Bronchial epithelial cell (primary cell): ENCODE measurements around the gene CAD. TPM values are rescaled to one million over a fixed set of nuclear protein-coding genes. Genes with fewer than 3 reads are reported as not detected.

Experiments
- DNase-seq: peaks from one replicate; pipeline ENCODE4 v3.0.0-alpha.2; 2010; ENCODE audit warnings: low read depth
- FAIRE-seq: peaks from 2 replicates; lab custom pipeline; 2011; peaks lifted over from hg19 to GRCh38; lab: Jason Lieb, UNC
- H3K27me3 ChIP-seq: 2 replicates; pipeline ENCODE4 v1.5.1; 2011; ENCODE audit warnings: low read length; ENCODE audit not compliant: control insufficient read depth, insufficient read depth
- H3K36me3 ChIP-seq: 2 replicates; pipeline ENCODE4 v1.5.1; 2011; ENCODE audit warnings: low read length; ENCODE audit not compliant: control insufficient read depth, insufficient read depth
- H3K4me3 ChIP-seq: 2 replicates; pipeline ENCODE4 v1.5.1; 2011; ENCODE audit warnings: mild to moderate bottlenecking, low read depth, low read length, control low read depth
- total RNA-seq: library from RNA; depleted of rRNA; stranded (reverse); fragments of >200 nt; gene quantifications from 2 replicates; pipeline ENCODE4 v1.2.1, GENCODE V29; 2014
- TF ChIP-seq, protein P1 (sequence below): IDR thresholded peaks from 2 replicates; pipeline ENCODE4 v1.5.1; 2011; ENCODE audit warnings: mild to moderate bottlenecking, moderate library complexity, low read length, control low read depth, inconsistent platforms; ENCODE audit not compliant: insufficient read depth, severe bottlenecking

CAD gene
- total RNA-seq, 1 donor from 2014 or later = 21.6 TPM

DNA sequence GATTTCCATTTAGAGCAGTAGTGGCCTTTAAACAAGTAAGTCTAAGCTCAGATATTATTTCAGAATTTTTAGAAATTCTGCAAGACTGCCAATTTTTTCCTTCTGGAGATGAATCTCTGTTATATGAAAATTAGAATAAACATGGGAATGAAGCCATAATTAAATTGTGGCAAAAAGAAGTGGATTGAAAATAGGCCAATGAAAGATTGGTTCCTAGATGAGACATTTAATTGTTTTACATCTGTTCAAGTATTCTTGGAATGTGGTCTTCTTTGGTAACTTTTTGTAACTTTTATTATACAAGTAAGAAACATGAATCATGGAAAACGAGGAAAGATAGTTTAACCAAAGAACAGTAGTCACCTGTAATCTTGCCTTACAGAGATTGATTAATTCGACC, 10.3 kb downstream of the CAD start:
- H3K36me3 ChIP-seq = peaks cover 45% of the 10 kb centered on the region
- DNase-seq = no peak
- TF ChIP-seq, protein P1, sequence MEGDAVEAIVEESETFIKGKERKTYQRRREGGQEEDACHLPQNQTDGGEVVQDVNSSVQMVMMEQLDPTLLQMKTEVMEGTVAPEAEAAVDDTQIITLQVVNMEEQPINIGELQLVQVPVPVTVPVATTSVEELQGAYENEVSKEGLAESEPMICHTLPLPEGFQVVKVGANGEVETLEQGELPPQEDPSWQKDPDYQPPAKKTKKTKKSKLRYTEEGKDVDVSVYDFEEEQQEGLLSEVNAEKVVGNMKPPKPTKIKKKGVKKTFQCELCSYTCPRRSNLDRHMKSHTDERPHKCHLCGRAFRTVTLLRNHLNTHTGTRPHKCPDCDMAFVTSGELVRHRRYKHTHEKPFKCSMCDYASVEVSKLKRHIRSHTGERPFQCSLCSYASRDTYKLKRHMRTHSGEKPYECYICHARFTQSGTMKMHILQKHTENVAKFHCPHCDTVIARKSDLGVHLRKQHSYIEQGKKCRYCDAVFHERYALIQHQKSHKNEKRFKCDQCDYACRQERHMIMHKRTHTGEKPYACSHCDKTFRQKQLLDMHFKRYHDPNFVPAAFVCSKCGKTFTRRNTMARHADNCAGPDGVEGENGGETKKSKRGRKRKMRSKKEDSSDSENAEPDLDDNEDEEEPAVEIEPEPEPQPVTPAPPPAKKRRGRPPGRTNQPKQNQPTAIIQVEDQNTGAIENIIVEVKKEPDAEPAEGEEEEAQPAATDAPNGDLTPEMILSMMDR = no peak
- H3K27me3 ChIP-seq = no peaks in the 10 kb centered on the region
- FAIRE-seq = no peak
- no peak overlapping the region for H3K4me3 ChIP-seq

- Histone ChIP-seq H3K27me3 (no peaks in the 10 kb centered on the region), H3K4me3 (no peak overlapping the region), H3K36me3 (peaks cover 51% of the 10 kb centered on the region)
- TF ChIP-seq, protein P1 = no peak
- DNase-seq (no peak), FAIRE-seq (no peak)
Measured at GRCh38 chr2:27231921-27232320, 14.8 kb downstream of the CAD start.

- TF ChIP-seq, protein P1 = no peak
- H3K27me3 ChIP-seq = no peaks in the 10 kb centered on the region
- H3K4me3 ChIP-seq = no peak overlapping the region
- DNase-seq (no peak), FAIRE-seq (peak; percentile 81)
- peaks cover 57% of the 10 kb centered on the region for H3K36me3 ChIP-seq
Measured at GRCh38 chr2:27233341-27233740, 16.2 kb downstream of the CAD start.

GRCh38 chr2:27236136-27236535, 19.0 kb downstream of the CAD start:
- DNase-seq (no peak), FAIRE-seq (no peak)
- H3K36me3 ChIP-seq = peaks cover 75% of the 10 kb centered on the region
- H3K27me3 ChIP-seq = no peaks in the 10 kb centered on the region
- no peak overlapping the region for H3K4me3 ChIP-seq
- TF ChIP-seq, protein P1 = no peak

- H3K36me3 ChIP-seq = peaks cover 74% of the 10 kb centered on the region
- TF ChIP-seq, protein P1 = no peak
- DNase-seq (no peak), FAIRE-seq (no peak)
- H3K27me3 ChIP-seq = no peaks in the 10 kb centered on the region
- no peak overlapping the region for H3K4me3 ChIP-seq
Measured at GRCh38 chr2:27236626-27237025, 19.5 kb downstream of the CAD start.

DNA sequence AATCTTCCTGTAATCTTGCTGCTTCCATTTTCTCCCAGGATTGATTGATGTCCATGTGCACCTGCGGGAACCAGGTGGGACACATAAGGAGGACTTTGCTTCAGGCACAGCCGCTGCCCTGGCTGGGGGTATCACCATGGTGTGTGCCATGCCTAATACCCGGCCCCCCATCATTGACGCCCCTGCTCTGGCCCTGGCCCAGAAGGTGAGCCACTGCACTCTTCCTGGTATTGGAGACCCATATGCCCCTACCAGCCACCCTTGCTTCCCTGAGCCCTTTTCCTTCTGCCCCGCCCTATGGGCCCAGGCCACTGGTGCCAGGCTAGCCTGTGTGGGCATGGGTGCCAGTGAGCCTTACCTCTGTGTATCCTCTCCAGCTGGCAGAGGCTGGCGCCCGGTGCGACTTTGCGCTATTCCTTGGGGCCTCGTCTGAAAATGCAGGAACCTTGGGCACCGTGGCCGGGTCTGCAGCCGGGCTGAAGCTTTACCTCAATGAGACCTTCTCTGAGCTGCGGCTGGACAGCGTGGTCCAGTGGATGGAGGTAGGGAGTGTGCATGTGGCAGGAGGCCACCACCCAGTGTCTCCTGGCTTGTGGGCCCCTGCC, 20.3 kb downstream of the CAD start:
- H3K4me3 ChIP-seq = no peak overlapping the region
- peaks cover 69% of the 10 kb centered on the region for H3K36me3 ChIP-seq
- FAIRE-seq (no peak), DNase-seq (no peak)
- TF ChIP-seq, protein P1 = no peak
- H3K27me3 ChIP-seq = no peaks in the 10 kb centered on the region
